Prostate gland (tissue), 2 donors: ENCODE measurements around the gene ESR2. TPM values are rescaled to one million over a fixed set of nuclear protein-coding genes. Genes with fewer than 3 reads are reported as not detected.

Source experiments
- DNase-seq: peaks from one replicate; pipeline ENCODE4 v3.0.0-alpha.2; 2019; ENCODE audit warnings: low spot score
- H3K27ac ChIP-seq, 2 donors: fragments of 200-600 bp; sonication (generic); 2 replicates each; pipeline ENCODE4 v1.5.1; 2017 to 2019
- H3K27me3 ChIP-seq: fragments of 200-600 bp; sonication (generic); replicated peaks from 2 replicates; pipeline ENCODE4 v1.5.1; 2019; ENCODE audit not compliant: insufficient read depth
- H3K36me3 ChIP-seq, 2 donors: fragments of 200-600 bp; sonication (generic); 1 replicate in 1 of 2; 2 replicates in 1 of 2; pipeline versions ENCODE4 v1.5.1 to v1.8.1; 2017 to 2019
- H3K4me1 ChIP-seq: fragments of 200-600 bp; sonication (generic); replicated peaks from 2 replicates; pipeline ENCODE4 v1.5.1; 2019
- H3K4me3 ChIP-seq, 2 donors: fragments of 200-600 bp; sonication (generic); 2 replicates each; pipeline ENCODE4 v1.5.1; 2017 to 2019
- H3K9me3 ChIP-seq: fragments of 200-600 bp; sonication (generic); 2 replicates; pipeline ENCODE4 v1.5.1; 2017
- POLR2A ChIP-seq: fragments of 450-650 bp; IDR thresholded peaks from one replicate; pipeline ENCODE4 v1.6.1; 2016; ENCODE audit warnings: antibody characterized with exemption, mild to moderate bottlenecking
- POLR2AphosphoS5 ChIP-seq: sonication (generic); formaldehyde crosslinking; IDR thresholded peaks from one replicate; pipeline ENCODE4 v1.6.1; 2017; ENCODE audit warnings: antibody characterized with exemption
- WGBS: methylation state at CpG from one replicate; pipeline ENCODE4 v1.1.5; 2018; 5-methylcytosine and 5-hydroxymethylcytosine counted together
- intact Hi-C: fragments of 100-400 bp; cut with DNase I; formaldehyde crosslinking; loops from one replicate; pipeline ENCODE4 v1.14.2; 2022
- total RNA-seq, 2 donors: library from RNA; depleted of rRNA; stranded (reverse); fragments of >200 nt; gene quantifications; one replicate each; pipeline ENCODE4 v1.1.0, GENCODE V29; 2016
- TF ChIP-seq, protein P1 (sequence below), 4 experiments: fragments of 200-600 bp in 2 of 4; fragments of 450-650 bp in 2 of 4; sonication (generic) in 2 of 4; IDR thresholded peaks; 1 replicate in 3 of 4; 2 replicates in 1 of 4; pipeline ENCODE4 v1.5.1; 2016 to 2019; ENCODE audit warnings: antibody characterized with exemption in 4 of 4, mild to moderate bottlenecking in 2 of 4, moderate library complexity in 2 of 4

Gene ESR2
- total RNA-seq, 2 donors from 2014 or later: 0.68 to 21.4 TPM

DNA sequence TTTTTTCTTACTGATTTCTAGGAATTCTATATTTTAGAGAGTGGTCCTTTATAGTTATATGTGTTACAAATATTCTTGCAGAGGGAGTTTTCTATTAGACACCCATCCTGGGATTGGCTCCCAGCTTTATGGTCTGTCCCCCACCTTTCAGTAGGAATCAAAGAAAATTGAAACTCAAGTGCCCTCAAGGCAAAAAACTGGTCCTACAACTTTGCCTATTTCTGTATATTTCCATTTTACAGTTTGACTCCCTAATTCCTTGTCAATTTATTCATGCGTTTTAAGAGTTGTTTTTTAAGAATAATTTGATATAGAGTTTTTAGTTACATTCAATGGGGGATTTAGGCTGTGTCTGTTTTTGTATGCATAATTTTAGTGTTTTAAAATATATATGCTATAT, 232.5 kb downstream of the ESR2 start:
- Histone ChIP-seq H3K4me1 (no peaks in the 10 kb centered on the region), H3K4me3 (no peak overlapping the region), H3K27ac (no peak overlapping the region), H3K27me3 (no peaks in the 10 kb centered on the region), H3K36me3 (no peaks in the 10 kb centered on the region), H3K9me3 (no peaks in the 10 kb centered on the region)
- no peak for DNase-seq
- intact Hi-C loops: no loop called here
- 68% methylated on average over 1 of the region's 1 CpG for WGBS
- no peak for TF ChIP-seq POLR2AphosphoS5
- TF ChIP-seq POLR2A: no peak
- TF ChIP-seq, protein P1, sequence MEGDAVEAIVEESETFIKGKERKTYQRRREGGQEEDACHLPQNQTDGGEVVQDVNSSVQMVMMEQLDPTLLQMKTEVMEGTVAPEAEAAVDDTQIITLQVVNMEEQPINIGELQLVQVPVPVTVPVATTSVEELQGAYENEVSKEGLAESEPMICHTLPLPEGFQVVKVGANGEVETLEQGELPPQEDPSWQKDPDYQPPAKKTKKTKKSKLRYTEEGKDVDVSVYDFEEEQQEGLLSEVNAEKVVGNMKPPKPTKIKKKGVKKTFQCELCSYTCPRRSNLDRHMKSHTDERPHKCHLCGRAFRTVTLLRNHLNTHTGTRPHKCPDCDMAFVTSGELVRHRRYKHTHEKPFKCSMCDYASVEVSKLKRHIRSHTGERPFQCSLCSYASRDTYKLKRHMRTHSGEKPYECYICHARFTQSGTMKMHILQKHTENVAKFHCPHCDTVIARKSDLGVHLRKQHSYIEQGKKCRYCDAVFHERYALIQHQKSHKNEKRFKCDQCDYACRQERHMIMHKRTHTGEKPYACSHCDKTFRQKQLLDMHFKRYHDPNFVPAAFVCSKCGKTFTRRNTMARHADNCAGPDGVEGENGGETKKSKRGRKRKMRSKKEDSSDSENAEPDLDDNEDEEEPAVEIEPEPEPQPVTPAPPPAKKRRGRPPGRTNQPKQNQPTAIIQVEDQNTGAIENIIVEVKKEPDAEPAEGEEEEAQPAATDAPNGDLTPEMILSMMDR (IDR thresholded peaks at IDR 0.05): no peak

DNA sequence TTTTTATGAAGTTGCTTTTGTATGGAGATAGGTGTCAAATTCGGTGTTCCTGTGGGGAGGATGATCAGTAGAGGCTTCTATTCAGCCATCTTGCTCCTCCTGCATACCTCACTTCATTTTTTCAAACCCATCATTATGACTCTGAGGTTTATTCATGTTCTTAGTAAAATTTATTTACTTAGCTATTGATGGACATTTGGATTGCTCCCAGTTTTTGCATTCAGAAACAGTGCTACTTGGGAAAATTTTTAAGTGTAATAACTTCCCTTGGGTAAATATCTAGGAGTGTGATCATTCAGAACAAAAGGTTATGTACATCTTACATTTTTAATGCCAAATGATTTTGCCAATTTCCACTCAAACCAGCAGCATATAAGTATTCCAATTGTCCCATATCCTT, 233.1 kb downstream of the ESR2 start:
- DNase-seq: no peak
- TF ChIP-seq POLR2AphosphoS5 (no peak), POLR2A (no peak)
- TF ChIP-seq, protein P1 (IDR thresholded peaks at IDR 0.05): no peak
- intact Hi-C loops: no loop called here
- Histone ChIP-seq H3K27ac (no peak overlapping the region), H3K9me3 (no peaks in the 10 kb centered on the region), H3K4me1 (no peaks in the 10 kb centered on the region), H3K36me3 (no peaks in the 10 kb centered on the region), H3K4me3 (no peak overlapping the region), H3K27me3 (no peaks in the 10 kb centered on the region)
- WGBS: 75% methylated on average over 1 of the region's 1 CpG

DNA sequence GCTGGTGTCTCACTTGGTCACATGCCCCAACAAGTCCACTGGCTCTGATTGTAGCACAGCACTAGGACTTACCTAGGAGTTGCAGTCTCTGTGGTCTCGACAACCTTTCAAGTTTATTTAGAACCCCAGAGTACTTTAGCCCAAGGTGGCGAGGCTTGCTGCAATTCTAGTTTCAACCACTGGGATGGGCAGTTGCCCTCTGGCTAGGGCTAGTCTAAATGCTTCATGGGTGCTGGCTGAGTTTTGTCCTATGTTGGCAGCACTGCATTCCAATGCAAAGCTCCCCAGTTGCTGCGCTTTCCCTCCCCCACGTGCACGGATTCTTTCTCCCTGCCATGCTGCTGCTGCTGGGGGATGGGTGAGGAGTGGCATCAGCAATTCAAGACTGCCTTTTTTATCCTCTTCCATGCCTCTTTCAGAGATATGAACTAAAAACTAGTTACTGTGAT, 233.5 kb downstream of the ESR2 start:
- intact Hi-C loops: no loop called here
- Histone ChIP-seq H3K27ac (no peak overlapping the region), H3K9me3 (no peaks in the 10 kb centered on the region), H3K36me3 (no peaks in the 10 kb centered on the region), H3K27me3 (no peaks in the 10 kb centered on the region), H3K4me1 (no peaks in the 10 kb centered on the region), H3K4me3 (no peak overlapping the region)
- TF ChIP-seq POLR2AphosphoS5 (no peak), POLR2A (no peak)
- TF ChIP-seq, protein P1 (IDR thresholded peaks at IDR 0.05): peak in 3 of 4 experiments; percentile 14 to 30 (median 25)
- 73% methylated on average over 5 of the region's 5 CpGs for WGBS
- DNase-seq: no peak

DNA sequence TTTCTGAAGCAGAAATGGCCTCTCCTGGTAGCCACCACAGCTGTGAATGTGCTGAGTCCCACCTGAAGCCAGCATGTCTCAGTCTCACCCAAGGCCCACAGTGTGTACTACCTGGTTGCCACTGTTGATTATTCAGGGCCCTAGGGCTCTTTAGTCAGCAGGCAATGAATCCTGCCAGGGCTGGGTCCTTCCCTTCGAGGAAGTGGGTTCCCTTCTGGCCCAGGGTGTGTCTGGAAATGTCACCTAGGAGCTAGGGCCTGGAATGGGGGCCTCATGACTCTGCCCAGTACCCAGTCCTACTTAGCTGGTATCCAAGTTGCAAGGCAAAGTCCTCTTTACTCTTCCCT, 234.0 kb downstream of the ESR2 start:
- no peak for DNase-seq
- Histone ChIP-seq H3K27ac (no peak overlapping the region), H3K36me3 (no peaks in the 10 kb centered on the region), H3K4me3 (no peak overlapping the region), H3K9me3 (no peaks in the 10 kb centered on the region), H3K27me3 (no peaks in the 10 kb centered on the region), H3K4me1 (no peaks in the 10 kb centered on the region)
- intact Hi-C loops: no loop called here
- TF ChIP-seq POLR2A: no peak
- TF ChIP-seq POLR2AphosphoS5: no peak
- TF ChIP-seq, protein P1 (IDR thresholded peaks at IDR 0.05): no peak
- 67% methylated on average over 1 of the region's 1 CpG for WGBS

DNA sequence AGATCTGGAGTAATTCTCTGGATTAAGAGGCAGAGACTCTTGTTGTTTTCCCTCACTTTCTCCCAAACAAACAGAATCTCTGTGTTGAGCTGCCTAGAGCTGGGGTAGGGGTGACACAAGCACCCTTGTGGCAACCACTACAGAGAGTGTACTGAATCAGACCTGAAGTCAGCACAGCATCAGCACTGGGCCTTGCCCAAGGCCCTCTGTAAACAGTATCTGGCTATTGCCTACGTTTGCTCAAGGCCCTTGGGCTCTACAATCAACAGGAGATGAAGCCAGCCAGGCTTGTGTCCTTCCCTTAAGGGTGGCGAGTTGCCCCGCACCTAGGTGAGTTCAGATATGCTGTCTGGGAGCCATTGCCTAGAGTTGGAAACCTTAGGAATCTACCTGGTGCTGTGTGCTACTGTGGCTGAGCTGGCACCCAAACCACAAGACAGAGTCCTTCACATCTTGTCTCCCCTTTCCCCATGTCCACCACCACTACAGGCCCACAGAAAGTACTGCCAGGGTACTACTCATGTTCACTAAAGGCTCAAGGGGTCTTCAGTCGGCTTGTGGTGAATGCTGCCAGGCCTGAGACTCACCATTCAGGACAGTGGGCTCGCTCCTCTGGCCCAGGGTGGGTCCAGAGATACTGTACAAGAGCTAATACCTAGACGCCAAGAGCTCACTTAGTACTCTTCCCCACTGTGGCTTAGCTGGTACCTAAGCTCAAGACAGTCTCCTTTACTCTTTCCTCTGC, 234.5 kb downstream of the ESR2 start:
- intact Hi-C loops: no loop called here
- H3K9me3 ChIP-seq: no peaks in the 10 kb centered on the region
- H3K4me3 ChIP-seq: no peak overlapping the region
- no peak for TF ChIP-seq POLR2A
- DNase-seq: no peak
- H3K27me3 ChIP-seq: no peaks in the 10 kb centered on the region
- H3K36me3 ChIP-seq: no peaks in the 10 kb centered on the region
- no peaks in the 10 kb centered on the region for H3K4me1 ChIP-seq
- WGBS: 96% methylated on average over 6 of the region's 6 CpGs
- no peak overlapping the region for H3K27ac ChIP-seq
